Medulla oblongata (tissue), 1 donor: Measurements from ENCODE around the gene DAO.
A peak's percentile ranks its signal among the peaks of the same experiment; 100 is the strongest.
"Not testable (repeated sequence)": the region's sequence is repeated elsewhere in the genome, so short reads cannot be mapped to it uniquely, and the experiment has no call there.

Experiments used
- DNase-seq: peaks from one replicate; pipeline ENCODE4 v3.0.0-alpha.2; 2015; ENCODE audit errors: extremely low spot score

DAO gene

DNA sequence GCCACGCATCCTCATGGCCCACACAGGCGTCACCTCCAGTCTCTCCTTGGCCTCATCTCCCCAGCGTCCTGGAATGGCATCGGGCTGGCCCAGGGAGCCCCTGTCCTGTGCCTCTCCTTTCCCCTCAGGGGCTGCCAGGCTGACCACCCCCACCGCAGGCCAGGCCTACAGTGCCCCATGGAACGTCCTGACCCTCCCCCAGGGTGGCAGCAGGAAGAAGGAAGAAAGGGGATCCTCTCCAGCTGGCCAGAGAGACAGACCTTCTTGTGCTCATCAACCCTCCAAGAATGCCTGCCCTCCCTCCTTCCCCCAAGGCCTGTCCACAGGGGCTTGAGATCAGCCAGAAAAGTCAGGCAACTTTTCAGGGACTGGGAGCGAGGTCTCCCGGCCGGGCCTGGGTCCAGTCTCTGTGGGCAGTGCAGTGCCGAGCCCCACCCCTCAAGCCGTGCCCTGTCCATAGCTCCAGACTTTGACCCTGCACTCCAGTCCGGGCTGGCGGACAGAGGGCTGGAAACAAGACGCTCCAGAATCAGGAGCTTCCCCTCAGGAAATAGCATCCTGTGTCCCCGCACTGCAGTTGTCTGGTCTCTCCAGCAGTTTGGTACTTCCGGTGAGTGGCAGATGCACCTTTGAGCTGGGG is at the start of gene DAO:
TSS of gene DAO (plus strand) at position 478 of the 640 bp plus-strand sequence. CDS start 4,915 bp downstream, outside the sequence.
- DNase-seq = peak; percentile 81

- DNase-seq = no peak
Measured at GRCh38 chr12:108831309-108831991, 48.4 kb upstream of the DAO start.

- no peak for DNase-seq
Measured at GRCh38 chr12:108832208-108832607, 47.7 kb upstream of the DAO start.

GRCh38 chr12:108832730-108833354 is 47.0 kb upstream of the DAO start:
- no peak for DNase-seq

- no peak for DNase-seq
Measured at GRCh38 chr12:108833355-108833733, 46.5 kb upstream of the DAO start.

DNA sequence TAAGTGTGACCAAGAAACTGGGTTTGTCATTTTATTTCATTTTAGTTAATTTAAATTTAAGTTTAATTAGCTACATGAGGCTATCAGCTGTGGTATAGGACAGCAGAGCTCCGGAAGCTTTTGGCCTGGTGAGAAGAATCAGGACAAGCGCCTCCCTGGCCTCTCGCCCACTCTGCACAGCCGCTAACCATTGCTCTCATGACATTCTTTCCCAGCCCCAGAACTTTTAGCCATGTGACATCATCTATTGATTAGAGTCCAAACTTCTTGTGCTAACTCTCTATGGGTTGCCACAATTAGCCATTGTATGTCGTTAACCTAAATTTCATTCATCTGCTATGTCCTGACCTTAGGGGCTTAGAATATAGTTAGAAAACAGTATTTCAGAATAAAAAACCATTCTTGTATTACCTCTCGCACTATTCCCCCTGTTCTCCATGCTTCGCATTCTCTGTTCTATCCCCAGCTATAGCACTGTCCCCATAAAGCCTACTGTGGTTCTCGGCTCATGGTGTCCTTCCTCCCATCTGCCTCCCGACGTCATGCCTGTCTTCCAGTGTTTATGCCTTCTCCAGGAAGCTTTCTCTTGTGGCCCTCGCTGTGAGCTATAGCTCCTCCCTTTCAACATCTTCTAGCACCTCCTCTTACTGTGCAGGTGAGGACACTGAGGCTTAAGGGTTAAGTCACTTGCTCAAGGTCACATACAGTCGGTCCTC is 46.0 kb upstream of the DAO start:
- peak; percentile 72 for DNase-seq

GRCh38 chr12:108835860-108836634 is 43.8 kb upstream of the DAO start:
- no peak for DNase-seq

GRCh38 chr12:108837239-108837638 is 42.7 kb upstream of the DAO start:
- no peak for DNase-seq

DNA sequence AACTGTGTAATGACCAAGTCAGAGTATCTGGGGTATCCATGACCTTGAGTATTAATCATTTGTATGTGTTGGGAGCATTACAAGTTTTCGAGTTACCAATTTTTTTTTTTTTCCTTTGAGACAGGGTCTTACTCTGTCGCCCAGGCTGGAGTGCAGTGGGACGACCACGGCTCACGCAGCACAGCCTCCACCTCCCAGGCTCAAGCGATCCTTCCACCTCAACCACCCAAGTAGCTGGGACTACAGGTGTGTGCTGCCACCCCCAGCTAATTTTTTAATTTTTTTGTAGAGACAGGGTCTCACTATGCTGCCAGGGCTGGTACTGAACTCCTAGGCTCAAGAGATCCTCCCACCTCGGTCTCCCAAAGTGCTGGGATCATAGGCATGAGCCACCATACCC is 42.2 kb upstream of the DAO start:
- no peak for DNase-seq

GRCh38 chr12:108838194-108839017 is 41.5 kb upstream of the DAO start:
- DNase-seq = peak; percentile 57

- DNase-seq = no peak
Measured at GRCh38 chr12:108839018-108839889, 40.6 kb upstream of the DAO start.

DNA sequence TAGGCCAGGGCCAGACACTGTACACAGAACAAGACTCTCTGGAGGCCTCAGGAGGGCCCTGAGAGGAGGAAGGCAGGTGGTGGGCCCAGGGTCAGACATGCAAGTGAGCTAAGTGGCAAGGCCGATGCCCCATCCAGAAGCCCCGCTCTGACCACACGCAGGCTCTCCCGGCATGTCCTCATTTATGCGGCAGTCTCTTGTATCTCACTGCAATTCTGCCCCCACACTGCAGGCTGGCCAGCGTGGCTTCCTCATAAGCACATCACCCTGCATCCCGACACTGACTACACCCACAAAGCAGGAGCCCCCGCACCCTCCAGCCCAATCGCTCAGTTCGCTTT is 40.0 kb upstream of the DAO start:
- DNase-seq = no peak

- DNase-seq = no peak
Measured at GRCh38 chr12:108840605-108841332, 39.1 kb upstream of the DAO start.

DNA sequence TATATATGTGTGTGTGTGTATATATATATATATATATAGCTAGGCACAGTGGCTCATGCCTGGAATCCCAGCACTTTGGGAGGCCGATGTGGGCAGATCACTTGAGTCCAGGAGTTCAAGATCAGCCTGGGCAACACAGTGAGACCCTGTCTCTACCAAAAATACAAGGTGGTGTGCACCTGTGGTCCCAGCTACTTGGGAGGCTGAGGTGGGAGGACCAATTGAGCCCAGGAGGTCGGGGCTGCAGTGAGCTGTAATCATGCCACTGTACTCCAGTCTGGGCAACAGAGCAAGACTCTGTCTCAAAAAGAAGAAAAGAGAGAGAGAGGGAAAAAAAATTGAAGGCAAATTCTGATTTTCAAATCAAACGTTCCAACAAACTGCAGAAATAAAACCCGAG is 38.1 kb upstream of the DAO start:
- DNase-seq = not testable (repeated sequence)

- no peak for DNase-seq
Measured at GRCh38 chr12:108842361-108842760, 37.5 kb upstream of the DAO start.

- DNase-seq = no peak
Measured at GRCh38 chr12:108843187-108843586, 36.7 kb upstream of the DAO start.

- no peak for DNase-seq
Measured at GRCh38 chr12:108845696-108846095, 34.2 kb upstream of the DAO start.

- peak; percentile 83 for DNase-seq
Measured at GRCh38 chr12:108846290-108846701, 33.6 kb upstream of the DAO start.

DNA sequence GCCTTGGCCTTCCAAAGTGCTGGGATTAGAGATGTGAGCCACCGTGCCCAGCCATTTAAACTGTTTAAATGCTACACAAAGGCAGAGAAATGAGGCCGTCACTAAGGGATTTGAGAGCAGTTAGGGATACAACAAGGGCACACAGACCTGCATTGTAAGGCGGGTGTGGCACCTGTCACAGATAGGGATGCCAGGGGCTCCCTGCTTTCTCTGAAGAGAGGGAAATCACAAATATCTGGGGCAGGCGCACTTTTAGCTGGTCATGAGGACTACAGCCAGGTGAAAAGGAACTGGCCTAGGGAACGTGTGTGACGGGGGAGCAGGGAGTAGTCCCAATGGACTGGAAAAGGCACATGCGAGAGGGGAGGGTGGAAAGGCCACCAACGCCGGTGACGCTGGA is 32.2 kb upstream of the DAO start:
- DNase-seq = no peak
